ENCODE results near the gene OLIG2. TPM values are rescaled to one million over a fixed set of nuclear protein-coding genes. Genes with fewer than 3 reads are reported as not detected.
A peak's percentile ranks its signal among the peaks of the same experiment; 100 is the strongest.

The OLIG2 gene
- not detected in 2 replicates for total RNA-seq

DNA sequence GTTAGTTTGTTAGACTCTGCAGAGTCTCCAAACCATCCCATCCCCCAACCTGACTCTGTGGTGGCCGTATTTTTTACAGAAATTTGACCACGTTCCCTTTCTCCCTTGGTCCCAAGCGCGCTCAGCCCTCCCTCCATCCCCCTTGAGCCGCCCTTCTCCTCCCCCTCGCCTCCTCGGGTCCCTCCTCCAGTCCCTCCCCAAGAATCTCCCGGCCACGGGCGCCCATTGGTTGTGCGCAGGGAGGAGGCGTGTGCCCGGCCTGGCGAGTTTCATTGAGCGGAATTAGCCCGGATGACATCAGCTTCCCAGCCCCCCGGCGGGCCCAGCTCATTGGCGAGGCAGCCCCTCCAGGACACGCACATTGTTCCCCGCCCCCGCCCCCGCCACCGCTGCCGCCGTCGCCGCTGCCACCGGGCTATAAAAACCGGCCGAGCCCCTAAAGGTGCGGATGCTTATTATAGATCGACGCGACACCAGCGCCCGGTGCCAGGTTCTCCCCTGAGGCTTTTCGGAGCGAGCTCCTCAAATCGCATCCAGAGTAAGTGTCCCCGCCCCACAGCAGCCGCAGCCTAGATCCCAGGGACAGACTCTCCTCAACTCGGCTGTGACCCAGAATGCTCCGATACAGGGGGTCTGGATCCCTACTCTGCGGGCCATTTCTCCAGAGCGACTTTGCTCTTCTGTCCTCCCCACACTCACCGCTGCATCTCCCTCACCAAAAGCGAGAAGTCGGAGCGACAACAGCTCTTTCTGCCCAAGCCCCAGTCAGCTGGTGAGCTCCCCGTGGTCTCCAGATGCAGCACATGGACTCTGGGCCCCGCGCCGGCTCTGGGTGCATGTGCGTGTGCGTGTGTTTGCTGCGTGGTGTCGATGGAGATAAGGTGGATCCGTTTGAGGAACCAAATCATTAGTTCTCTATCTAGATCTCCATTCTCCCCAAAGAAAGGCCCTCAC lies at the start of gene OLIG2:
TSS of gene OLIG2 (plus strand) at position 447 of the 954 bp plus-strand sequence. CDS start 928 bp downstream, outside the sequence.
- Mint-ChIP-seq H3K27me3 (ENCODE audit: insufficient read depth) (peaks cover 76% of the 10 kb centered on the region), H3K27ac (peak within 1 kb of the TSS; percentile 70), H3K36me3 (ENCODE audit: low read depth) (peaks cover 1% of the 10 kb centered on the region), H3K4me3 (no peak within 1 kb of the TSS), H3K4me1 (ENCODE audit: low read depth) (peaks cover 11% of the 10 kb centered on the region), H3K9me3 (no peaks in the 10 kb centered on the region)
- intact Hi-C loops (cut with micrococcal nuclease) = loop anchor here (10.0 kb wide), 1 partner anchor 191 kb away; no protein-coding TSS in a partner anchor
- DNase-seq (ENCODE audit: low spot score) = no peak

GRCh38 chr21:32976791-32977190 lies 48.9 kb upstream of the OLIG2 start:
- Mint-ChIP-seq H3K4me1 (ENCODE audit: low read depth) (no peaks in the 10 kb centered on the region), H3K27ac (no peak overlapping the region), H3K36me3 (ENCODE audit: low read depth) (no peaks in the 10 kb centered on the region), H3K4me3 (no peak overlapping the region), H3K9me3 (no peaks in the 10 kb centered on the region), H3K27me3 (ENCODE audit: insufficient read depth) (peaks cover 10% of the 10 kb centered on the region)
- no peak for DNase-seq (ENCODE audit: low spot score)
- intact Hi-C loops (cut with micrococcal nuclease) = no loop called here

DNA sequence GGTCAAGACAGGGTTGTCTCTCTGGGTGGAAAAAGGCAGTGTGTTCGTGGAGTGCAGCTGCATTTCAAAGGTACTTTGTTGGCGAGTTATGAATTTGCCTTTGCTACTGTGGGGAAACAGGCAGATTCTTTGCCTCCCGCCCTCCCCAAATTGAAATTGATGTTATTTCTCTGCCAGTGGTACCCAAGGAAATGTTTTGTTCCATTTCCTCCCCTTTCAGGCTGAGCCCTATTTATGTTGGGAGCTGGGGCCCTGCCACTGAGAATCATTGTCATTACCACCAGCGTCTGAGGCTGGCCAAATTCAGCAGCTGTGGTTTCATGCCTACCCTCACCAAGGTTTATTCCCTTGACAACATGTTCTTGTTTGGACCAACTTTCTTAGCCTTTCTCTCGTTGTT lies 48.5 kb upstream of the OLIG2 start:
- Mint-ChIP-seq H3K27me3 (ENCODE audit: insufficient read depth) (peaks cover 10% of the 10 kb centered on the region), H3K36me3 (ENCODE audit: low read depth) (no peaks in the 10 kb centered on the region), H3K4me1 (ENCODE audit: low read depth) (no peaks in the 10 kb centered on the region), H3K27ac (no peak overlapping the region), H3K9me3 (no peaks in the 10 kb centered on the region), H3K4me3 (no peak overlapping the region)
- intact Hi-C loops (cut with micrococcal nuclease) = no loop called here
- no peak for DNase-seq (ENCODE audit: low spot score)

- intact Hi-C loops (cut with micrococcal nuclease) = no loop called here
- Mint-ChIP-seq H3K4me3 (no peak overlapping the region), H3K4me1 (ENCODE audit: low read depth) (no peaks in the 10 kb centered on the region)
Observed at GRCh38 chr21:32978331-32979270, 47.1 kb upstream of the OLIG2 start.

DNA sequence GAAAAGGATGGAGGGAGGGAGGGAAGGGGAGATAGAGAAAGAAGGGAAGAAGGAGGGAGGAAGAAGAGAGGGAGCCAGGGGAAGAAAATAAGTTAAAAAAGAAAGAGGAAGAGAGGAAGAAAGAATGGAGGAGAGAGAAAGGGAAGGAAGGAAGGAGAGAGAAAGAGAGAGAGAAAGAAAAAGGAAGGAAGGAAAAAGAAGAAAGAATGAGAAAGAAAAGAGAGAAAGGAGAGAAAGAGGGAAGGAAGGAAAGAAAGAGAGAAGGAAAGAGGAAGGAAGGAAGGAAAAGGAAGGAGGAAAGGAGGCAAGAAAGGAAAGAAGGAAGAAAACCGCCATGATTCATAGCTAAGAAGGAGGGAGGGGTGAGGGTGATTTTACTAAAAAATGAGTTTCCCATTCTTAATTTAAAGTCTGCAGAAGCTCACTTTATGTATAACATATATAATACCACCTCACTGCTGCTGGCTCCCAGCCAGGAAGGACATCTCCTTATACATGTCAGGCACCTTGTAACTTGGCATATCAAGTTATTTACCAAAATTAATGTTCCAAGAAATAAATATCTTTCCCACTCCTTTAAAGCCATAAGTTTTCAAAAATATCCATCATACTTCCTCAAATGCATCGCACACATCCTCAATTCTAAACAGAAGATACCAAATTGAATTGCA lies 46.0 kb upstream of the OLIG2 start:
- intact Hi-C loops (cut with micrococcal nuclease) = no loop called here
- no peak for DNase-seq (ENCODE audit: low spot score)
- H3K36me3 Mint-ChIP-seq (ENCODE audit: low read depth) = no peaks in the 10 kb centered on the region
- H3K4me3 Mint-ChIP-seq = no peak overlapping the region
- H3K9me3 Mint-ChIP-seq = no peaks in the 10 kb centered on the region
- peaks cover 6% of the 10 kb centered on the region for H3K27me3 Mint-ChIP-seq (ENCODE audit: insufficient read depth)
- no peak overlapping the region for H3K27ac Mint-ChIP-seq
- no peaks in the 10 kb centered on the region for H3K4me1 Mint-ChIP-seq (ENCODE audit: low read depth)

More at GRCh38 chr21:32978331-32979270, 47.1 kb upstream of the OLIG2 start:
- no peaks in the 10 kb centered on the region for H3K36me3 Mint-ChIP-seq (ENCODE audit: low read depth)
- no peak for DNase-seq (ENCODE audit: low spot score)
- no peak overlapping the region for H3K27ac Mint-ChIP-seq
- peaks cover 6% of the 10 kb centered on the region for H3K27me3 Mint-ChIP-seq (ENCODE audit: insufficient read depth)
- no peaks in the 10 kb centered on the region for H3K9me3 Mint-ChIP-seq

- Mint-ChIP-seq H3K27me3 (ENCODE audit: insufficient read depth) (peaks cover 6% of the 10 kb centered on the region), H3K27ac (no peak overlapping the region), H3K4me3 (no peak overlapping the region), H3K4me1 (ENCODE audit: low read depth) (no peaks in the 10 kb centered on the region), H3K36me3 (ENCODE audit: low read depth) (no peaks in the 10 kb centered on the region), H3K9me3 (no peaks in the 10 kb centered on the region)
- intact Hi-C loops (cut with micrococcal nuclease) = no loop called here
- DNase-seq (ENCODE audit: low spot score) = no peak
Observed at GRCh38 chr21:32981096-32981495, 44.6 kb upstream of the OLIG2 start.

- H3K27ac Mint-ChIP-seq = no peak overlapping the region
- H3K4me1 Mint-ChIP-seq (ENCODE audit: low read depth) = no peaks in the 10 kb centered on the region
- H3K36me3 Mint-ChIP-seq (ENCODE audit: low read depth) = no peaks in the 10 kb centered on the region
- intact Hi-C loops (cut with micrococcal nuclease) = no loop called here
- DNase-seq (ENCODE audit: low spot score) = no peak
- peaks cover 14% of the 10 kb centered on the region for H3K27me3 Mint-ChIP-seq (ENCODE audit: insufficient read depth)
- H3K9me3 Mint-ChIP-seq = no peaks in the 10 kb centered on the region
- H3K4me3 Mint-ChIP-seq = no peak overlapping the region
Observed at GRCh38 chr21:32990666-32991065, 35.1 kb upstream of the OLIG2 start.

DNA sequence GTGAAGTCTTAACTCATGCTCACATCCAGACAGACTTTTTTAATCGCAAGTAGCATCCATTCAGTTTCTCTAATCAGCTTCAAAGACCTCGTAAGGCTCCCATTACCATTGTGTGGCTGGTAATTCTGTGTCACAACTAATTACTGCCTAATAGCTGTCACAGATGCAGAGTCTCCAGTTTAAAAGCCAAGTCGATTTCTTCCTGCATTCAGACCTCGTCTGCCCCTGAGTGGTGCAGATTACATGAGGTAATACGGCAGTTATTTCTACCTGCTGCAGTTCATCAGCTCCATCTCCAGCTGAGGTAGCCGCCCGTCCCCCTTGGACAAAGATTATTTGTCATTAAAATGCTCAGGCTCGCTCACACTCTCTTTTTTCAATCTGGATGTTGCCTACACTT lies 34.4 kb upstream of the OLIG2 start:
- intact Hi-C loops (cut with micrococcal nuclease) = no loop called here

DNA sequence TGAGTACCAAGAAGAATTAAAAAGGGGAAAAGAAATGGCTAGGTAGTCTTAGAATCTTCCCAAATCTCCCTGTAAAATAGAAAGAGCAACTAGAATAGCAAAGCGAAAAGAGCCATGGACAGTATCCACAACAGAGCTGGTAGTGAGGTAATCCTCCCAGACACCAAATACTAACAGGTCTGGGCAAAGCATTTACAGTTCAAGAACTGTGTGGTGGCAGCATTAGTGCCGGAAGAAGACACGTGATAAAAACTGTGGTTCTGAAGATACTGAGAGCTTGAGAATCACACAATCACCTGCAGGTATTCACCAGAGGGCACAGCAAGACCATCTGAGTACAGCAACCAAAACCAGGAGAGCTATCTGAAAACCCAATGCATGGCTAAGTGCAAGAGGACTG lies 31.8 kb upstream of the OLIG2 start:
- no peaks in the 10 kb centered on the region for H3K36me3 Mint-ChIP-seq (ENCODE audit: low read depth)
- peaks cover 20% of the 10 kb centered on the region for H3K27me3 Mint-ChIP-seq (ENCODE audit: insufficient read depth)
- no peak overlapping the region for H3K4me3 Mint-ChIP-seq
- H3K27ac Mint-ChIP-seq = no peak overlapping the region
- no peaks in the 10 kb centered on the region for H3K9me3 Mint-ChIP-seq
- no peak for DNase-seq (ENCODE audit: low spot score)
- intact Hi-C loops (cut with micrococcal nuclease) = loop anchor here (2.0 kb wide), 1 partner anchor 203 kb away; no protein-coding TSS in a partner anchor
- H3K4me1 Mint-ChIP-seq (ENCODE audit: low read depth) = no peaks in the 10 kb centered on the region

More for the DNA sequence above, 34.4 kb upstream of the OLIG2 start:
- no peaks in the 10 kb centered on the region for H3K9me3 Mint-ChIP-seq
- DNase-seq (ENCODE audit: low spot score) = no peak
- H3K4me1 Mint-ChIP-seq (ENCODE audit: low read depth) = no peaks in the 10 kb centered on the region
- H3K27ac Mint-ChIP-seq = no peak overlapping the region
- H3K27me3 Mint-ChIP-seq (ENCODE audit: insufficient read depth) = peaks cover 14% of the 10 kb centered on the region
- H3K36me3 Mint-ChIP-seq (ENCODE audit: low read depth) = no peaks in the 10 kb centered on the region
- no peak overlapping the region for H3K4me3 Mint-ChIP-seq

GRCh38 chr21:32994305-32994704 lies 31.4 kb upstream of the OLIG2 start:
- intact Hi-C loops (cut with micrococcal nuclease) = loop anchor here (2.0 kb wide), 1 partner anchor 202 kb away; no protein-coding TSS in a partner anchor
- peaks cover 18% of the 10 kb centered on the region for H3K27me3 Mint-ChIP-seq (ENCODE audit: insufficient read depth)
- no peak overlapping the region for H3K4me3 Mint-ChIP-seq
- DNase-seq (ENCODE audit: low spot score) = no peak
- H3K9me3 Mint-ChIP-seq = no peaks in the 10 kb centered on the region
- no peaks in the 10 kb centered on the region for H3K36me3 Mint-ChIP-seq (ENCODE audit: low read depth)
- no peak overlapping the region for H3K27ac Mint-ChIP-seq
- H3K4me1 Mint-ChIP-seq (ENCODE audit: low read depth) = no peaks in the 10 kb centered on the region

- Mint-ChIP-seq H3K27me3 (ENCODE audit: insufficient read depth) (peaks cover 12% of the 10 kb centered on the region), H3K36me3 (ENCODE audit: low read depth) (no peaks in the 10 kb centered on the region), H3K9me3 (no peaks in the 10 kb centered on the region), H3K27ac (no peak overlapping the region), H3K4me3 (no peak overlapping the region), H3K4me1 (ENCODE audit: low read depth) (no peaks in the 10 kb centered on the region)
- no peak for DNase-seq (ENCODE audit: low spot score)
- intact Hi-C loops (cut with micrococcal nuclease) = no loop called here
Observed at GRCh38 chr21:33007747-33008146, 18.0 kb upstream of the OLIG2 start.

GRCh38 chr21:33008333-33009051 lies 17.2 kb upstream of the OLIG2 start:
- H3K4me3 Mint-ChIP-seq = no peak overlapping the region
- no peaks in the 10 kb centered on the region for H3K9me3 Mint-ChIP-seq
- DNase-seq (ENCODE audit: low spot score) = no peak
- H3K27ac Mint-ChIP-seq = no peak overlapping the region
- no peaks in the 10 kb centered on the region for H3K4me1 Mint-ChIP-seq (ENCODE audit: low read depth)
- intact Hi-C loops (cut with micrococcal nuclease) = no loop called here
- no peaks in the 10 kb centered on the region for H3K36me3 Mint-ChIP-seq (ENCODE audit: low read depth)
- H3K27me3 Mint-ChIP-seq (ENCODE audit: insufficient read depth) = peaks cover 11% of the 10 kb centered on the region
